C1 segment of cervical spinal cord (tissue), 14 donors: ENCODE measurements around the gene CCT4.
A peak's percentile ranks its signal among the peaks of the same experiment; 100 is the strongest.
"Not testable (repeated sequence)": the region's sequence is repeated elsewhere in the genome, so short reads cannot be mapped to it uniquely, and the experiment has no call there.

Source experiments
- DNase-seq, 14 donors: peaks; one replicate each; lab custom pipeline; 2025; lab: John Stamatoyannopoulos, UW

CCT4 gene

GRCh38 chr2:61888267-61889055 lies at the start of gene CCT4:
Gene CCT4, minus strand, starts transcription at chr2:61888656. Its CDS starts 149 bp downstream, at chr2:61888507.
- peak; percentile 50 to 96 (median 84) for DNase-seq

- DNase-seq: peak in 1 of 14 donors; percentile 78
Observed at GRCh38 chr2:61937886-61938285, 49.4 kb upstream of the CCT4 start.

GRCh38 chr2:61937098-61937497 lies 48.6 kb upstream of the CCT4 start:
- DNase-seq: no peak

GRCh38 chr2:61928826-61929461 lies 40.5 kb upstream of the CCT4 start:
- DNase-seq: no peak

- no peak for DNase-seq
Observed at GRCh38 chr2:61926531-61927477, 38.3 kb upstream of the CCT4 start.

GRCh38 chr2:61924895-61925663 lies 36.6 kb upstream of the CCT4 start:
- no peak for DNase-seq

- DNase-seq: no peak
Observed at GRCh38 chr2:61922714-61923113, 34.3 kb upstream of the CCT4 start.

GRCh38 chr2:61920548-61920947 lies 32.1 kb upstream of the CCT4 start:
- no peak for DNase-seq

- not testable (repeated sequence) for DNase-seq
Observed at GRCh38 chr2:61914794-61915193, 26.3 kb upstream of the CCT4 start.

GRCh38 chr2:61911510-61911909 lies 23.1 kb upstream of the CCT4 start:
- no peak for DNase-seq

- no peak for DNase-seq
Observed at GRCh38 chr2:61910603-61911002, 22.1 kb upstream of the CCT4 start.

- no peak for DNase-seq
Observed at GRCh38 chr2:61909116-61909515, 20.7 kb upstream of the CCT4 start.

- DNase-seq: no peak
Observed at GRCh38 chr2:61906186-61906470, 17.7 kb upstream of the CCT4 start.

- DNase-seq: peak; percentile 28 to 88 (median 82)
Observed at GRCh38 chr2:61905372-61906185, 17.1 kb upstream of the CCT4 start, which contains the start of gene COMMD1. Gene COMMD1, plus strand, starts transcription at chr2:61905674. Its CDS starts 5 bp downstream, at chr2:61905679.

- DNase-seq: no peak
Observed at GRCh38 chr2:61900281-61900680, 11.8 kb upstream of the CCT4 start.

GRCh38 chr2:61898810-61899209 lies 10.4 kb upstream of the CCT4 start:
- DNase-seq: no peak

- peak in 2 of 14 donors; percentile 21 to 43 for DNase-seq
Observed at GRCh38 chr2:61887717-61888266, 664 bp downstream of the CCT4 start.

- no peak for DNase-seq
Observed at GRCh38 chr2:61885896-61886603, 2.4 kb downstream of the CCT4 start.

- no peak for DNase-seq
Observed at GRCh38 chr2:61882850-61883249, 5.6 kb downstream of the CCT4 start.
